Measurements from ENCODE around the gene SPATA20.

- TF ChIP-seq CTCF (IDR thresholded peaks at IDR 0.05; ENCODE audit: low read length), result no peak
- TF ChIP-seq EZH2 (optimal IDR thresholded peaks at IDR 0.05; ENCODE audit: low read depth, low read length), result no peak
Measured at GRCh38 chr17:50523208-50523607, 23.8 kb upstream of the SPATA20 start.

Data from MM.1S (cell line).